NCI-H524 (cell line): ENCODE data around the gene WDR5.
"Not testable (repeated sequence)": the region's sequence is repeated elsewhere in the genome, so short reads cannot be mapped to it uniquely, and the experiment has no call there.

ENCODE experiments used
- DNase-seq, 2 experiments: peaks; one replicate each; lab custom pipeline; 2025; lab: John Stamatoyannopoulos, UW

WDR5 gene

GRCh38 chr9:134135343-134136117 lies at the start of gene WDR5:
Gene WDR5 (plus strand): TSS chr9:134136082. CDS start chr9:134139878, 3,796 bp downstream.
- peak; percentile 72 to 91 for DNase-seq

GRCh38 chr9:134088063-134088725 lies 47.7 kb upstream of the WDR5 start:
- DNase-seq: no peak

- no peak for DNase-seq
These were observed 45.9 kb upstream of the WDR5 start for GRCh38 chr9:134089972-134090371.

GRCh38 chr9:134099123-134099761 lies 36.6 kb upstream of the WDR5 start:
- DNase-seq: peak; percentile 22 to 68

GRCh38 chr9:134100040-134100439 lies 35.8 kb upstream of the WDR5 start:
- DNase-seq: no peak

- DNase-seq: not testable (repeated sequence)
These were observed 34.7 kb upstream of the WDR5 start for GRCh38 chr9:134101133-134101532.

- DNase-seq: no peak
These were observed 34.2 kb upstream of the WDR5 start for GRCh38 chr9:134101623-134102149.

- DNase-seq: no peak
These were observed 32.4 kb upstream of the WDR5 start for GRCh38 chr9:134103391-134103998.

GRCh38 chr9:134111064-134111463 lies 24.8 kb upstream of the WDR5 start:
- no peak for DNase-seq

GRCh38 chr9:134112561-134112960 lies 23.3 kb upstream of the WDR5 start:
- no peak for DNase-seq

- not testable (repeated sequence) for DNase-seq
These were observed 16.9 kb upstream of the WDR5 start for GRCh38 chr9:134118972-134119371.

GRCh38 chr9:134123764-134124128 lies 12.1 kb upstream of the WDR5 start:
- no peak for DNase-seq

GRCh38 chr9:134125413-134126095 lies 10.3 kb upstream of the WDR5 start:
- no peak for DNase-seq

- DNase-seq: no peak
These were observed 9.5 kb upstream of the WDR5 start for GRCh38 chr9:134126373-134126772.

GRCh38 chr9:134127065-134127580 lies 8.8 kb upstream of the WDR5 start:
- no peak for DNase-seq

GRCh38 chr9:134127616-134128015 lies 8.3 kb upstream of the WDR5 start:
- DNase-seq: no peak

- peak in 1 of 2 experiments; percentile 40 for DNase-seq
These were observed 6.9 kb upstream of the WDR5 start for GRCh38 chr9:134128727-134129679.

GRCh38 chr9:134130503-134131375 lies 5.1 kb upstream of the WDR5 start:
- DNase-seq: peak in 1 of 2 experiments; percentile 72

GRCh38 chr9:134131471-134132207 lies 4.2 kb upstream of the WDR5 start:
- no peak for DNase-seq
